Activated CD8-positive, alpha-beta memory T cell treated with anti-CD3 and anti-CD28 coated beads for 24 hours (primary cell): ENCODE measurements around the gene LAPTM4A.
A peak's percentile ranks its signal among the peaks of the same experiment; 100 is the strongest.

ENCODE experiments used
- DNase-seq: peaks from one replicate; pipeline ENCODE4 v3.0.0-alpha.2; 2020

The LAPTM4A gene

DNA sequence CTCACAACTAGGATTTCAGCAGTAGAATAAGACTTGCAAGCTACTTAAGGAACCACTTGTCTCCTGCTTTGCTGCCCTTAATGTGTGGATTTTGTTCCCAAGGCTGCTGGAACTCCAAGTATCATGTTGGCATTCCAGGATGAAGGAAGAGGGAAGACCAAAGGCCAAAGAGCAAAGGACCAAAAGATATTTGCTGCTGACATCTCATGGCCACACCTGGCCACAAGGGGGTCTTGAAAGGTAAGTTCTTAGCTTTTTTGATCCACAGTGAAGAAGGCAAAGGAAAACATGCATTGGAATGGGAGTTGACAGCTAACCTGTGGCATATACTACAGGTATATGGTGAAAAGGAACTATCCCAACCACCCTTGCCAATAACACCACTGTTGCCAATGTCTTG, 35.1 kb downstream of the LAPTM4A start:
- DNase-seq = no peak

DNA sequence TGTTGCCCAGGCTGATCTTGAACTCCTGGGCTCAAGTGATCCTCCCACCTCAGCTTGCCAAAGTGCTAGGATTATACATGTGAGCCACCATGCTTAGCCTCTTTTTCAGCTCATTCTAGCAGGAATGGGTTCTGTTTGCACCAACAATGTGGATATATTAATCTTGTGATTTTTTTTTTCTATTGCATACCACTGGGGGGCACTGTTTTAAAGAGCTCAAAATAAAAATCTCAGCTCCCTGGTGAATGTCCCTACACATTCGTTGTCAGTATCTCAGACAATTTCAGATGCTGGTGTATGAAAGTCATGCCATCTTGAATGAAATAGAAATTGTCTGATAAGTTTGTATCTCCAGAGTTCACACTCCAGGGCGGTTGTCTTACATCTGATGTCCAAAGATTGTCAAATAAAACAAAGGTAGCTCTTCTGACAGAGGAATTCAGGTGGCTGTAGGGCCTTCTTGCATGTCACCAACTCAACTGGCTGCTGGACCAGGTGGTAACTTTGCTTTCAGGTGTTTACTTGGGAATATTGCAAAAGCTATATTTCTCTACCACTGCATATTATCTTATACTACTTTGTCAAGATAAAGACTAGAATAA, 35.8 kb downstream of the LAPTM4A start:
- DNase-seq = no peak

DNA sequence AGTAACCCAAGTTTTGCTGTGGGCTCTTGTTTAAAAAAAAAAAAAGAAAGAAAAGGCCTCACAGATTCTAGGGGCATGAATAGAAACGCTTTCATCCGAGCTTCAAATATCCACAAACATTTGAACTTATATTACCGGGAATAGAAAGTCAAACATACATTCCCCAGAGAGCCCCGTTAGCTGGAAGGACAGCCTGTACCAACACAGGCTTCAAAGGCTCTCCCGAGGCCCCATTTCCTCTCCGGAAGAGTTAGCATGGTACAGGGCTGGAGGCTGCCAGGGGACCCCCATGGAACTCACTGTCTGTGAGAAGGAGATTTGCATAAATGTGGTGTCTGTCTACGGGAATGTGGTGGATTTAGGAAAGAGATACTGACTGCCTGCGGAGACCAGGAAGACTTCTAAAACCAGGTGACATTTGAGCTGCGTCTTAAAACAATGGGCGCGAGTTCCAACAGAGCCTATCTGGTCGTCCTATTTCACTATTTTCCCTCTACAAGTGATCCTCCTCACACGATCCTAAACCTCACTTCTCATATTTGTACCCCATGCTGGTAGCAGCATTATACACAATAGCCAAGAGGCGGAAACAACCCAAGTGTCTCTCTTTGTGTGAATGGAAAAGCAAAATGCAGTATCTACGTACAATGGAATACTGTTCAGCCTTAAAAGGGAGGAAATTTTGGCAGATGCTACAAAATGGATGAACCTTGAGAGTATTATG, 38.1 kb downstream of the LAPTM4A start:
- DNase-seq = no peak

DNA sequence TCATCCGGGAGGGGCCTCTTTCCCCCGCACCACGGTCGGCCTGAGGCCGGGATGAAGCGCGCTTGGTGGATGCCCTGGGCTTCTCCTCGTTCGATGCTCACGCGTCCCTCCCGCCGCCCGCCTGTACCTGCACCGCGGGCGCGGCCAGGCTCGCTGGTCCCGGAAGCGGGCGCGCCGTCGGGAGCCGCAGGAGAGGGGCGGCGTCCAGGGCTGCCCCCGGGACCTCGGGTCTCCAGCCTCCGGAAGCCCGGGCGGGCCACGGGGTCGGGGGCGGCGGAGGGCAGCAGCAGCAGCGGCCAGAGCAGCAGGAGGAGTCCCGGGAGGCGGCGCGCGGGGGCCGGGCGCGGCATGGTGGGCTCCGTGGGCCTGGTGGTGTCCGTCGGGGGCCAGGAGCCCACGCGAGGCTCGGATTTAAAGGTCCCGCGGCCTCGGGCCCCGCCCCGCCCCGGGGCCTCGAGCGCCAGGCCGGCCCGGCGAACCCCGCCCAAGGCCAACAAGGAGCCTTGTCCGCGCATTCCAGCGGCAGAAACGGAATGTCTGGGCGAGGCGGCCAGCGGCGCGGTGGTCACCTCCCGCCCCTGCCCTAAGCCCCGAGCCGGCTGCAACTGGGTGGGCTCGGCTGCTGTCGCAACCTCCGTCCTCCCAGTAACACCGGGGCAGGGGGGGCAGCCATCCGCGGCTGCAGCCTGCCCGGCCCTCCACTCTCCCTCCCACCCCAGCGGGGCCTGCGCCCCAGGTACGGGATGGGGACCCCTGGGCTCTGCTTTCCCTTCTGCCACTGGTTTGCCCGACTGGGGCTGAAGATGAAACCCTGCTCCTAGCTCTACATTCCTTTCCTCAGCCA, 38.9 kb downstream of the LAPTM4A start, which contains the start of gene MATN3:
MATN3 (minus strand) TSS at position 387 of the 844 bp plus-strand sequence; CDS start at position 350, 37 bp downstream.
- no peak for DNase-seq

DNA sequence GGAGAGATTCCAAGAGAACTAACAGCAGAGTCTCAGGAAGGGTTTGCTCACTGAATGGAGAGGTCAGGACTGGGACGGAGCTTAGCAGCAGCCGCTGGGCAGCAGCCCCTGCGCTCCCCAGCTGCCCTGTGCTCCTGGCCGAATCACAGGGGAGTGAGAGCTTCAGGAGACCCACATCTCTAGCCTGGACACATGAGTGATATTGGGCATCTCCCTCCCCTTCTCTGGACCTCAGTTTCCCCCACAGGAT, 39.5 kb downstream of the LAPTM4A start:
- DNase-seq = no peak

DNA sequence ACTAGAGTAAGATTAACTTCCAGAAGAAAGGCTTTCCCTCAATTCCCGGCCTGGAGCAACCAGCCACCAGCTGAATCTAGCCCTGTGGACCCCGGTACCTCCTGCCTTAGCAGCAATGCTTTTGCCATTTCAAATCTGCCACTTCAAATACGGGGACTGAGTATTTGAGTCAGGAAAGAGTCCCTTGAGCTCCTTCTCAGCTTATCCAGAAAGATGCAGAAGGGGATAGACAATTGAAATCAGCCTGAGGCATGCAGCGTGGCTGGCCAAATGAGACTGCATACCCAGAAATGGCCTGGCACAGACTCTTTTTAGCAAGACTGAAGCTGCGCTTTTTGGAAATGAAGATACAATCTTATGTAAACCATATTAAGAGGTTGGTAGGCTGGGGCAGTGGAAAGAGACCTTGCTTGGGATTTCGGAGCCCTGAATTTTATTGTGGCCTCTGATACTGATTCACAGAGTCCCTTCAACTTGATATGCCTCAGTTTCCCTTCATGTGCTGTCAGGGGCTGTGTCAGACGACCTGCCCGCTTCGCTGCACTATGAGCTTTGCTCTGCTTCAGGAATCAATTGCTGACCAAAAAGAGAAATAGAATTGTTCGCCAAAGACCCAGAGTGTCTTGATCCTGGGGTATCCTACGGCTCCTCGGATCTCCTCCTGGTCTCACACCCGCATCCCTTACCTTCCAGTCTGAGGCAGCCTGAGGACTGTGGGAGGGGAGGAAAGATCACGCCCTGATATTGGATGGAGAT, 40.0 kb downstream of the LAPTM4A start:
- DNase-seq = no peak

DNA sequence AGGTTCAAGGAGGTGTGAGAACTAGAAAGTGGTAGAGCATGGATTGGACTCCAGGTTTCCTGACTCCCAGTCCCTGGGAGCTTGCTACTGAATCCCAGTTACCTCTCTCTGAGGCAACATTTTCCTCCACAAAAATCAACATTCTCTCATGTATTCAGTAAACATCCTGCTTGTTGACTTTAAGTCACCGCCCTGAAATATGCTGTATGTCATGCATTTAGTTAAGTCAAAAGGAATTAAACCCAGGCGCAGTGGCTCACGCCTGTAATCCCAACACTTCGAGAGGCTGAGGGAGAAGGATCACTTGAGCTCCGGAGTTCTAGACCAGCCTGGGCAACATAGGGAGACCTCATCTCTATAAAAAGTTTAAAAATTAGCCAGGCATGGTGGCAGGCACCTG, 42.7 kb downstream of the LAPTM4A start:
- no peak for DNase-seq

DNA sequence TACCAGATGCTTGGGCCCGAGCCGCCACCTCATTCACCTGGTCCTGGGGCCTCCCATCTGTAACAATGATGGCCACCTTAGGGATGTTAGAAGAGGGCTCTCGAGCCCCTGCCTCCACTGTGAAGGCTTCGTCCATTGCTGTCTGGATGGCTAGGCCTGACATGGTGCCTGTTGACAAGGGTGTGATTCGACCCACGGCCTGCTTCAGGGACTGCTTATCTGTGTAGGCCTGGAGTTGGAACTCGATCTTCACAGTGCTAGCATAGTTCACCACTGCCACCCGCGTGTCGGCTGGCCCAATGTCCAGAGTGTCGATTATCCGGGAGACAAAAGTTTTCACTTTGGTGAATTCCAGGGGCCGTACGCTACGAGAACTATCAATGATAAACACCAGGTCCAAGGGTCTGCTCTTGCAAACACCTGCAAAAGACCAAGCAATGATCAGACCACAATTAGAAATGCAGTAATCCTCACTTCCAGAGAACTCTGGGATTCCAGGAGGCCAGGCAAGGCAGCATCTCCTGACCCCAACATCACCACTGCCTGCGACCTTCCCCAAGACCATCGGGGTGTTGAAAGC, 45.4 kb downstream of the LAPTM4A start:
- no peak for DNase-seq

DNA sequence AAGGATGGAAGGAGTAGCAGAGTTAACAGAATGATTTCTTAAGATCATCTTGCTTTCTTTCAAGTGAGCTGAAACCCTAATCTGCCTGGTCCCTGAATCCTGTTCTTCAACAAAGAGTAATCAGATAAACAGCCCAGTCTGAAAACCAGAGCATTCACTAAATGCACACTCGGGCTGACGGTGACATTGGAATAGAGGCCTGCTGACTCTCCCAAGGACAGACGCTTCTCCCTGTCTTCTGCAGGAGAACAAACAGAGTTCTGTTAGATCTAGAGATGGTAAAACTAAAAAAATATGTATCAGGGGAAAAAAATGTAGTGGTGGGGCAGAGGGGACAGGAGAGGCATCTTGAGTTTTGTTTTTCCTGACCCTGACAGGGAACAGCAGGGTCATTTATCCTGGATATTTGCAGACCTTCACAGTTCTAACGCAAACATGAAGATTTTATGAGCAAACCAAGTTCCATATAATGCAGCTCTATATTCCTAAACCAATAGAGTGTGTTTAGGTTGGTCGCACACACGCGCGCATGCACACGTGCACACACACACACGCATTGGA, 46.3 kb downstream of the LAPTM4A start:
- no peak for DNase-seq

DNA sequence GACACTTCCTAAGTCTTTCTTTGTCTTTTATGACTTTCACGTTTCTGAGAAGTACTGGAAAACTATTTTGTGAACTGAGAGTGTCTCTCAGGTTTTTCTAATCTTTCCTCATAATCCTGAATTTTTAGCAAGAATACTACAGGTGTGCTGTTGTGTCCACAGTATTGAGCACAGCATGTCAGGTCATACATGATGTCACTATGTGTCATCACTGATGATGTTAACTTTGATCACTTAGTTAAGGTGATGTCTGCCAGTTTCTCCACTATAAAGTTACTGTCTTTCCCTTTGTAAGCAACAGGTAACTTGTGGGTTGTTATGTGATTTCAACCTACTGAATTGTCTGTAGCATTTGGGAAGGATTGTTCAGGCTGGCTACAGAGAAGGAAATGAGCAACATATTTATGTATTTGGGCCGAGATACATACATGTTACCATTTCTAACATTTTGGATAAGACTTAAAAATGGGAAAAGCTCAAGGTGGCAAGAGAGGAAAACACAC, 50.0 kb downstream of the LAPTM4A start:
- no peak for DNase-seq

DNA sequence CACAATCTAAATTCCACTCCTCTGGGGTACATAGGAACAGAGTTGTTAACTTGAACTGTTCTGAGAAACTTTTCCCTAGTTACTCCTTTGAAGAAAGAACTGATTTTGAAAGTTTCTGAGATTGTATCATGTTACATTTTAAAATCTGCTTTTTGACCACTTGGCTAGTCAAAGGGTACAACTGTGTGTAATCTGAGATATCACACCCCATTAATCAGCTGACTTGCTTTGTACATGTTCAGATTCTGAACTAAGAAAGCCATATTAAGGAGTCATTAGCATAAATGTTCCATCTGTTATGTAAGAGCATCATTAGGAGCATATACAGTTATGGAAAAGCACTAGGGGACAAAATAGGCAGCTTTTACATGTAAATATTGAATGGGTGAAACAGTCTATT, 57.7 kb downstream of the LAPTM4A start:
- no peak for DNase-seq

DNA sequence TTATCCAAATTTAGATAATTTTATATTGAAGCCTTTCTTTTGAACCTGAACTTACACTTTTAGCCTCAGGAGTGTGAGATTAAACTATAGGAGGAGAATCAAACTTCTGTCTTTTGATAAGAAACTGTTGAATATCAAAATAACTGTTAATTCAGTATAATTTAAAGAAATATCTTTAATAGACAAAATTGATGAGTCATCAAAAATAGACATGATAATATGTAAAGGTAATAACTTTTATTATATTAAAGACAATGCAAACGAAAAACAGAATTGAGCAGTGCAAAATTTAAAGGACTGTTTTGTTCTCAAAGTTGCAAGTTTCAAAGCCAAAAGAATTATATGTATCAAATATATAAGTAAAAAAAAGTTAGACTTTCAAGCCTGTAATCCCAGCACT, 59.5 kb downstream of the LAPTM4A start:
- DNase-seq = no peak

DNA sequence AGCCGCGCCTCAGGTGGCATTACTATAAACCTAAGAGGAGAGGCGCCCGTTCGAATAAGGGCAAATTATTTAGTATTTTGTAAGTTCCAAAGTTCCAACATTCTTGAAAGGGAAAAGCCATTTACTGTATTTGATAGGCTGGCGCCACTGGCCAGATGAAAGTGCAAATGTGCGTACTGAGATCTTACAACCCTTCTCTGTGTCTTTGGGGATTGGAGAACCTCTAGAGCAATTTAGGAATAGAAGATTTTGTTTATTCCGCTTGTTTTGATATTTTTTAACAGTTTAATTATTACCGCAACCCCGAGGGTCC, 61.1 kb downstream of the LAPTM4A start:
- DNase-seq = no peak

DNA sequence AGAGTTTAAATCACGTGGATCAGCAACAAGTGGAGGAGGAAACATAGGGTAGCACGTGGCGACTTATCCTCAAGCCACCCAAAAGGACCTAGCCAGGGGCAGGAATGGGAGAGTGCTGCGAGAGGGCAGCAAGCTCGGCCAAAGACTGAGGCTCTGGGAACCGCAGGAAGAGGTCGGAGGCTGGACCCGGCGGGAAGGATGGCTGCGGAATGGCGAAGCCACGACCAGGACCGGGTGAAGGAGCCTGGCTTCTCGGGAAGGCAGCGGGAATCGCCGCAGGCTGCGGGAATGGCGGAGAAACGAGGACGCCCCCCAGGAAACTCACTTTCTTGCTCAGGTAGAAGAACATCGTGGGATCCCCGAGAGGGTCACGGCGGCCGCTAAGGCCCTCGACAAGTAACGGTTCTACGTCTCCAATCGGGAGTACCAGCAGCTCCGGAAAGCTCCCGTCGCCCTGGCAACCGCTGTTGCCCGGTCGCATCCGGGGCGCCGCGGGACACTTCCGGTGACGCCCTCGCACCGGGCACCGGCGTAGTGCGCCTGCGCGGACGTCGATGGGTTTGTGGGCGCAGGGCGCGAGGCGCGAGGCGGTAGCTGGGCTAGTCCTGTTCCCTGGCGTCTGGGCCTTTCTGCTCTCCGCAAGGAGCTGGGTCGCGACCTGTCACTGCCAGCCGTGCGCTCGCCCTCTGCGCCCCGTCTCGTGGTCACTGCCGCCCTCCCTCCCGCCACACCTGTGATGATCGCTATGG, 61.6 kb downstream of the LAPTM4A start, which contains the start of gene WDR35:
WDR35 (minus strand) TSS at position 439 of the 749 bp plus-strand sequence; CDS start at position 349, 90 bp downstream.
- peak; percentile 98 for DNase-seq

DNA sequence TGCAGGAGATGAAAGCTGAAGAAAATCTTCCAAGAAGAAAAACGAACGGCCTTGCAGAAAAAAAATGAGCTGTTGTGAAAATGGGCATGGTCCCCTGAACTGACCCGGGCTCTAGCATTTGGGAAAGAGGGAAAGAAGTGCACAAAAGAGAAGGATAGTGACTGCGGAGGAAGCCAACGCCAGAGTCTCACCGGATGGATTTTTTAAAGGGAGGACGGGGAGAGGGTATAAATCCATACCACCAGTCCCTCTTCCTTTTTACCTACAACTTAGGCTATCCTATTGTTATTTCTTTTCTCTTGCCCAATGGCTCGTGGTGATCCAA, 62.1 kb downstream of the LAPTM4A start:
- no peak for DNase-seq

DNA sequence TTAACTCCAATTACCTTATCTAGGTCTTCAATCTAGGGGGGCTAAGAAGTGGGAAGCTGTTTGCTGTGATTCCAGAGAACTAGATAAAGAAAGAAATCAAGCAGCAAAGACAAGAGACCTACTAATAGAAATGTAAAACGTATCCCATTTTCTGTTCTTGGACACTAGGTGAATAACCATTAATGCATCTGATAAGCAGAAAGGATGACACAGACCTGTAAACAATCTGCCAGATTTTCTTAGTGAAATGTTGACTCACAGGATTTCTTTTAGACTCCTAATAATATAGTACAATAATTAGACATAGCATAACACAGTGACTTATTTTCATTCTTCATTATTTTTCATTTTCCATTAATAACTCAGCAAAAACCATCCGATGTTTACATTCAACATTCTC, 62.8 kb downstream of the LAPTM4A start:
- no peak for DNase-seq

DNA sequence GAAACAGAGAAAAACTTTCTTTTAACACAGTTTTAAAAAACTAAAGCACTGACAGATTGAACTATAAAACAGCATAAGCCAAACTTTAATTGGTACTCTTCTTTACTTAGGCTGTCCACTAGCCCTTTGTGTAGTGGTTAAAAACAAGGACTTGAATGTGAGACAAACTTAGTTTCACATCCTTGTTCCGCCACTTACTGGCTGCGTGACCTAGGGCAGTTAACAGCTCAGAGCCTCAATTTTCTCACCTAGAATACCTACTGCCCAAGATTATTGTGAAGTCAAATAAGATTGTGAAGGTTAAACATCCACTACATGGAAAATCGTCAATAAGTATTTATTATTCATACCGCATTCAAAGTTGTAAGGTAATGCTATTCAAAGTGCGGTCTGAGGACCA, 63.5 kb downstream of the LAPTM4A start:
- no peak for DNase-seq
